ENCODE measurements around the gene NFS1.
"Not testable (repeated sequence)": the region's sequence is repeated elsewhere in the genome, so short reads cannot be mapped to it uniquely, and the experiment has no call there.

NFS1 gene

GRCh38 chr20:35706591-35707529 is 7.7 kb upstream of the NFS1 start:
- not testable (repeated sequence) for DNase-seq

GRCh38 chr20:35705894-35706293 is 6.7 kb upstream of the NFS1 start:
- not testable (repeated sequence) for DNase-seq

- no peak for DNase-seq
Measured at GRCh38 chr20:35704514-35705261, 5.5 kb upstream of the NFS1 start.

GRCh38 chr20:35702824-35703695 is 3.9 kb upstream of the NFS1 start:
- no peak for DNase-seq

- DNase-seq = no peak
Measured at GRCh38 chr20:35702051-35702823, 3.1 kb upstream of the NFS1 start.

DNA sequence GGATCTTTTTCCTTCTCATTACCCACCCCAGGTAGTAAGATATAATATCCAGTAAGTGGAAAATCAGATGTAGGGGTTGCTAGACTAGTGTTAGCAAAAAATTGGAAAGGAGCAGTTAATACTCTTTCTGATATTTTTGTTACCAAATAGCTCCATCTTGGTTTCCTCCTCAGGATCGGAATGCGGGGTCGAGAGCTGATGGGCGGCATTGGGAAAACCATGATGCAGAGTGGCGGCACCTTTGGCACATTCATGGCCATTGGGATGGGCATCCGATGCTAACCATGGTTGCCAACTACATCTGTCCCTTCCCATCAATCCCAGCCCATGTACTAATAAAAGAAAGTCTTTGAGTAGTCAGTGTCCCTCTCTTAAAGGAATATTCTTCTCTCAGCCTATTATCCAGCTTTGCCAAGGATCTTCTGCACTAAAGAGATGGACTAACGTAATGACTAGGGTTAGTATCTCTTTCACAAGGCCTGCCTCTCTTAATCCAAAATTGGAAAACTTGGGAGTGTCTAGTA is 1.5 kb upstream of the NFS1 start:
- DNase-seq = no peak

DNA sequence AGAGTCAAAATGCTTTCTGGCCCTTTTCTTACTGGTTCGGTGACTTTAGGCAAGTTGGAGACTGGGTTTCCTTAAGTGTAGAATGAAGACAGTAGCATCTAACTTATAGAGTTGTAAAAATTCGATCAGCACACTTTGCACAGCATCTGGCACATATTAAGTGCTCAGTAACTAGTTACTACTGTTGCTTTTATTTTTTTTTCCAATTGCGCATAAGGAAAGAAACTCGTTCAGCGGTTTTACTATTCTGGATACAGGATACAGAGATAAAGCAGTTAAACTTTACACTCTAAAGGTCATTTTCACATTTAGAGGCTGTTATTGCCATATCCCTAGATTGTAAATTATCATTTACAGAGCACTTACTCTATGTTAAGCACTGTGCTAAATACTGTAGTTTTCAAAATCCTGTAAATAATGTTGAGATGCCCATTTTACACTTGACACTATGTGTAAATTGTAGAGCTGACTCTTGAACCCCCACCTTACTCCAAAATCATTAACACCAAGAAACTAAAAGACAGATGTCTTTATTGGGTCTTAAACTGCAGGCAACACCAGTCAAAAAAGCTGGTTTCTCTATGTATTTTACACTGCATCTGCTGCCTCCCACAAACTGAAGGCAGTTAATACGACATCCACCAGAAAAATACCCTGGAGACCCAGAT is 939 bp upstream of the NFS1 start:
- DNase-seq = no peak

- no peak for DNase-seq
Measured at GRCh38 chr20:35698298-35699126, 640 bp downstream of the NFS1 start.

GRCh38 chr20:35697696-35698297 is 1.4 kb downstream of the NFS1 start:
- no peak for DNase-seq

DNA sequence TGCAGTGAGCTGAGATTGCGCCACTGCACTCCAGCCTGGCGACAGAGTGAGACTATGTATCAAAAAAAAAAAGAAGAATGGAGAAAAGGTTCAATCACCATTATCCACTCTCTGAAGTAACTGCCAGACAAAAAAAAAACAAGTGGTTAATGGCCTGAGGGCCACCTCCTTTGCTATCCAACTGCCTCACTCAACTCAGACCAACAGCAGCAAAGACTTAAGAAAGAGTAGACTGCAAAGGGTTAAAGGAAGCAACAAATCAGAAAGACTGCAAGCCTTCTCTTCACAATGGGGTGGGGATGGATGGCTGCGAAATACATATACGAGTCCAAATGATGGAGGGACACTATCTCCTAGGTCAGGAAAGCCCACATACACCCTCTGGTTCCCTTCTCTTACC is 3.2 kb downstream of the NFS1 start:
- DNase-seq = no peak

GRCh38 chr20:35695245-35695749 is 3.9 kb downstream of the NFS1 start:
- no peak for DNase-seq

DNA sequence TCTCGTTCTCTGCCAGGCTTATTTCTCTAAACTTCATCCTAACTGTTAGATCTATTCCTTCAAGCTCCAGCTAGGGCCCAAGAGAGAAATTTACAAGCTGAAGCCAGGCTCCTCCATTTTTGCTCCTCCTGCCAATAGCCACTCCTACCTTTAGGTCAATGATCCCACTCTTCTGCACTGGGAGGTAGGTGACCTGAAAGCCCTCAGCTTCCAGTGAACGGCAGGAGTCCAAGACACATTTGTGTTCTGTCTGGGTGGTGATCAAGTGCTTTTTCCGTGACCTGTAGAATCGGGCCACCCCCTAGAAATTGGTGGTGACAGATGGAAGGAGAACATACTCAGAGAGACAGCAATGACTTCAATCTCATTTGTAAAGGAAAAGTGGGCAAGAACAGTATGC is 8.9 kb downstream of the NFS1 start:
- DNase-seq = no peak

DNA sequence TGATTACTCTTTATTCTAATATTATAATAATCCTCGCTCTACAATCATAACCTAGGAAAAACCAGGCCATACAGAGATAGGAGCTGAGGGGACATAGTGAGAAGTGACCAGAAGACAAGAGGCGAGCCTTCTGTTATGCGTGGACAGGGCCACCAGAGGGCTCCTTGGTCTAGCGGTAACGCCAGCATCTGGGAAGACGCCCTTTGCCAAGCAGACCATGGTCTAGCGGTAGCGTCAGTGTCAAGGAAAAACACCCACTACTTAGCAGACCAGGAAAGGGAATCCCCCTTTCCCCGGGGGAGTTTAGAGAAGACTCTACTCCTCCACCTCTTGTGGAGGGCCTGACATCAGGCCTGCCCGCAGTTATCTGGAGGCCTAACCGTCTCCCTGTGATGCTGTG is 12.3 kb downstream of the NFS1 start:
- DNase-seq = not testable (repeated sequence)

- not testable (repeated sequence) for DNase-seq
Measured at GRCh38 chr20:35685368-35685767, 13.8 kb downstream of the NFS1 start.

DNA sequence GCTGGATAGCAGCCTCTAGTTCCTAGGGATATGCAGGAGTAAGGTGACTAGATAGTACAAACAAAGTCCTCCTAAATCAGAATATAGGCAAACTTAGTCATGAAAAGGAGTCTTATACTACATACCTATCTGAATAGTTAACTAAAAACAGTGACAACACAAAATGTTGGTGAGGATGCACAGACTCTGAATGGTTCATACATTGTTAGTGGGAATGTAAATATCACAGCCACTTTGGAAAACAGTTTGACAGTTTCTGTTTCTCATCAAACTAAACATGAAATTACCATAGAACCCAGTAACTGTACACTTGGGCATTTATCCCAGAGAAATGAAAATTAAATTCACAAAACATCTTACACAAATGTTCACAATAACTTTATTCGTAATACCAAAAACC is 17.2 kb downstream of the NFS1 start:
- no peak for DNase-seq

GRCh38 chr20:35680452-35681183 is 18.5 kb downstream of the NFS1 start:
- no peak for DNase-seq

DNA sequence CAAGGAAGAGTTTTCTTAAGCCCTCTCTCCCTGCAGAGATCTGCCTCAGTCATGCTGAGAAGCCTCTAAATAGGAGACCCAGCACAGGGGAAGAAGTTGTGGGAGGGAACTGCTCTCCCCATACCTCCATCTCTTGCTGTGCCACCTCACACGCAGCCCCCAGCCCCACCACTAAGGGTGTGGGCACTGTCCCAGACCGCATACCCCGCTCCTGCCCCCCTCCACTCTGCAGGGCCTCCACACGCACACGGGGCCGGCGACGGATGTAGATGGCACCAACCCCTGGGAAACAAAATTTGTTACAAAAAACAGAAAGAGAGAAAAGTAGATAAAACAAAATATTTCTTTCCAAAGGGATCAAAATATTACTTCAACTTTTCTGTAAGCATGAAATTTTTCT is 24.2 kb downstream of the NFS1 start:
- DNase-seq = no peak

- DNase-seq = no peak
Measured at GRCh38 chr20:35673884-35674283, 25.3 kb downstream of the NFS1 start.

DNA sequence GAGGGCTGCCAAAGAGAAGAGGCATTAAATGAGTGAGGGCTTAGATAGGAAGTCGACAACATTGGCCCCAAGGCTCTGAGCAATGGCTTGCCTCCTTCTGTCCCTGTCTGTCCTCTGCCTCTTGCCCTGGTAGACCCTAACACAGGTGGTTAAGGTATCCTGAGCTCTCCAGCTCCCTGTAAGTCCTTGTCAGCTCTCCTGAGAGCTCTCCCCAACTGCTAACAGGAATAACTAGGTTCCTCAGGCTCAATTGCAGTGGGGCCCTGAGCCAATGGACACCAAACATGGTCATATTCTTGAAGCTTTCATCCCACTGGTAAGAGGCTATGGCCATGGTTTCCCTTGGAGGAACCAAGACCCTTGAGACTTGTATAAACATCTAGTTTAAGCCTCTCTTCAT is 29.5 kb downstream of the NFS1 start:
- DNase-seq = no peak

Measured in activated naive CD4-positive, alpha-beta T cell treated with Interleukin-2 at 50 U/mL for 16 hours (primary cell).